Measurements from ENCODE around the gene RGS9.

RGS9 gene

DNA sequence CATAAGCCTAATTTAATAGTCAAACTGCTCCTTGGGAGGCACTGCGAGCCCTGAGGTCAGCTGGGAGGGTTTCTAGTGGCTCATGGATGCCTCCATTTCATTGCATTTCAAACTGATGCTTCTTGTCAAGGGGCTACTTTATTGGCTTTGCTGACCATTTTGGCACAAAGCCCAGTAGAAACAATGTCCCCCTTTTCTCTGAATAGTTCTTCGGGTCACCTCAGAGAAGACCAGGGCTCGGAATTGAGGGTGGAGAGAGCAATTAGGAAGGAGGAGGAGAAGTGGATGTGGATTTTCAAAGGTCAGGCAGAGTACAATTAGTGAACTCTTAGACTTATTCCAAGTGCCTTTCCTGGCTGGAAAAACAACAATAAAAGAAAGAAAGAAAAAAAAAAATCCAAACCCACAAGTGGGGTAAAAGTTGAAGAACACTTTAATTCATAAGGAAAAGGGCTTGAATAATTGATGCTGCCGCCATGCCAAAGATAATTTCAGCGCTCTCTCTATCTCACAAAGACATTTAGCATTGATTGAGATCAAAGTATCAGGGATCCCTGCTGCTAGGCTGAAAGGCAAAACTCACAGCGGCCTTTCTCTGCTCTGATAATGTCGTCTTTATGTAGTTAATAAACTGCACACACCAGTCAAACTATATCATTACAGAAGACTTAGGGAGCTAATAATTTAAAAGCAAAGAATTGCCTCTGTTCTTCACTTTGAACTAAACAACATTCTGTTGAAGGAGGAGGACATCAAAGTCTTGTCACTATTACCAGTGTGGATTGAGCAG is 122.7 kb downstream of the RGS9 start:
- no peaks in the 10 kb centered on the region for H3K27me3 Mint-ChIP-seq (ENCODE audit: low read depth)
- no peak overlapping the region for H3K4me3 Mint-ChIP-seq
- H3K27ac Mint-ChIP-seq: peak overlapping the region; percentile 47 to 90 (median 85)
- TF ChIP-seq CTCF (IDR thresholded peaks at IDR 0.05; ENCODE audit: unreplicated experiment in 3 of 3): no peak
- no peaks in the 10 kb centered on the region for H3K36me3 Mint-ChIP-seq (ENCODE audit: low read depth)
- peaks cover 24% of the 10 kb centered on the region for H3K4me1 Mint-ChIP-seq
- peaks cover 7% of the 10 kb centered on the region for H3K9me3 Mint-ChIP-seq

GRCh38 chr17:65260626-65261025 is 123.5 kb downstream of the RGS9 start:
- H3K9me3 Mint-ChIP-seq: peaks cover 8% of the 10 kb centered on the region
- peak overlapping the region; percentile 47 to 90 (median 85) for H3K27ac Mint-ChIP-seq
- H3K36me3 Mint-ChIP-seq (ENCODE audit: low read depth): no peaks in the 10 kb centered on the region
- no peak overlapping the region for H3K4me3 Mint-ChIP-seq
- H3K4me1 Mint-ChIP-seq: peaks cover 24% of the 10 kb centered on the region
- H3K27me3 Mint-ChIP-seq (ENCODE audit: low read depth): no peaks in the 10 kb centered on the region
- TF ChIP-seq CTCF (IDR thresholded peaks at IDR 0.05; ENCODE audit: unreplicated experiment in 3 of 3): no peak

DNA sequence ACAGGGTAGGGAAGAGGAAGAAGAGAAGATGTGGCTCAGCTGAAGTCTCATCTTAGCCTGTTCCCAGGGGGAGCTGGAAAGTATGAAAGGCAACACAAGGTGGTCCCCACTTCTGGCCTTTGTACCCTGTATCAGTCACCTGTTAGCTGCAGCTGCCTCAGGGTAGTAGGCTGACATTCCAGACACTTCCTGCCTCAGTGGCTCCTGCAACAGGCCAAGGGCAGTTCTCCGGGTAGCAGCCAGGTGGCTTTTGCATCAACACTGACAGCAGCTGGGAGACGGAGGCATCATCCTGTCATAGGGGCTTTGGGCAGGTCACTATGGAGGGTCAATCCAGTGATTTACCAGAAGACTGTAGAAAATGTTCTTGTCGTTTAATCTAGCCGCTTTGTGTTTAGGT is 124.0 kb downstream of the RGS9 start:
- peak in 1 of 3 experiments; percentile 9 for TF ChIP-seq CTCF (IDR thresholded peaks at IDR 0.05; ENCODE audit: unreplicated experiment in 3 of 3)
- Mint-ChIP-seq H3K27ac (peak overlapping the region; percentile 47 to 90 (median 85)), H3K4me3 (no peak overlapping the region), H3K4me1 (peaks cover 24% of the 10 kb centered on the region), H3K36me3 (ENCODE audit: low read depth) (no peaks in the 10 kb centered on the region), H3K27me3 (ENCODE audit: low read depth) (no peaks in the 10 kb centered on the region), H3K9me3 (peaks cover 11% of the 10 kb centered on the region)

DNA sequence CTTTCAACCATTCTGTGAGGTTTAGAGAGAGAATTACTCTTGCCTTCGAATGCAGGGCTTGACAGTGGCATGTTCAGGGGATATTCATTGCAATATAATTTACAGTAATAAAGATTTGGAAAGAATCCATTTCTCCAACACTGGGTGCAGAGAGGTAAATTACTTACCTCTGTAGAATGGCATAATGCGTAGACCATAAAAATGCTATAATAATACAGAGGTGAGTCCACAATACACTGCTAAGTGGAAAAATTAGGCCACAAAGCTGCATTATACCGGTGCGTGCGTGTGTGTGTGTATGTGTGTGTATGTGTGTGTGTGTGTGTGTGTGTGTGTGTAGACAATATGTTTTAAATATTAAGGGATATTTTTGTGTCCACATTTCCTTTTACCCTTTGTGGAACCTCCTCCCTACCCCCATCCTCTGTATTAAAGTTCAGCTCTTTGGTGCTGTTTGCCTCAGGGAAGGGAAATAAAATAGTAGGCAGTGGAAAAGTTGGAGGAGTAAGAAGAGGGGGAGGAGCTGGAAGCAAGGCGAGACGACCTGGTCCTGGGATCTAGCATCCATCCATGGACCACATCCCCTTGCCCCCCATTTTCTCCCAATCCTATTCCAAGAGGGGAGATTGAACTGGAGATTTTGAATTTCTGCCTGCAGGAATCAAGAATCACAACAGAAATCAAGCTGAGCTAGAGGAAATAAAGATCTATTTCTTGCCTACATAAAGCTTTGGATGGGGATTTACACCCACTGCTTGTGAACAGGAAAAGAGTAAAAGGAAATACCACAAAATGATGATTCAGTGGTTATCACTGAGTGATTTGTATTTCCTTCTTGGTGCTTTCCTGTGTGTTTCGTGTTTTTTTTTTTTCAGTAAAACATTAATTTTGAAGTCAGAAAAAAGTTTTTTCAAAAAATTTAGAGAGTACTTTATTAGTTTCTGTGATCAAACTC is 124.8 kb downstream of the RGS9 start:
- peaks cover 24% of the 10 kb centered on the region for H3K4me1 Mint-ChIP-seq
- no peak overlapping the region for H3K4me3 Mint-ChIP-seq

GRCh38 chr17:65265276-65265675 is 128.1 kb downstream of the RGS9 start:
- H3K4me1 Mint-ChIP-seq: peaks cover 15% of the 10 kb centered on the region
- H3K27ac Mint-ChIP-seq: no peak overlapping the region
- H3K9me3 Mint-ChIP-seq: peaks cover 25% of the 10 kb centered on the region
- no peak overlapping the region for H3K4me3 Mint-ChIP-seq
- H3K27me3 Mint-ChIP-seq (ENCODE audit: low read depth): no peaks in the 10 kb centered on the region
- H3K36me3 Mint-ChIP-seq (ENCODE audit: low read depth): no peaks in the 10 kb centered on the region
- TF ChIP-seq CTCF (IDR thresholded peaks at IDR 0.05; ENCODE audit: unreplicated experiment in 3 of 3): no peak

More for the DNA sequence above, 124.8 kb downstream of the RGS9 start:
- Mint-ChIP-seq H3K27me3 (ENCODE audit: low read depth) (no peaks in the 10 kb centered on the region), H3K27ac (peak overlapping the region; percentile 66 to 90 (median 85)), H3K36me3 (ENCODE audit: low read depth) (no peaks in the 10 kb centered on the region), H3K9me3 (peaks cover 12% of the 10 kb centered on the region)
- TF ChIP-seq CTCF (IDR thresholded peaks at IDR 0.05; ENCODE audit: unreplicated experiment in 3 of 3): no peak

Data from nephron (organoid).